Prostate gland (tissue), 2 donors: Measurements from ENCODE around the gene LONP2. TPM values are rescaled to one million over a fixed set of nuclear protein-coding genes. Genes with fewer than 3 reads are reported as not detected.

ENCODE experiments used
- DNase-seq: peaks from one replicate; pipeline ENCODE4 v3.0.0-alpha.2; 2019; ENCODE audit warnings: low spot score
- H3K27ac ChIP-seq, 2 donors: fragments of 200-600 bp; sonication (generic); 2 replicates each; pipeline ENCODE4 v1.5.1; 2017 to 2019
- H3K27me3 ChIP-seq: fragments of 200-600 bp; sonication (generic); replicated peaks from 2 replicates; pipeline ENCODE4 v1.5.1; 2019; ENCODE audit not compliant: insufficient read depth
- H3K36me3 ChIP-seq, 2 donors: fragments of 200-600 bp; sonication (generic); 1 replicate in 1 of 2; 2 replicates in 1 of 2; pipeline versions ENCODE4 v1.5.1 to v1.8.1; 2017 to 2019
- H3K4me1 ChIP-seq: fragments of 200-600 bp; sonication (generic); replicated peaks from 2 replicates; pipeline ENCODE4 v1.5.1; 2019
- H3K4me3 ChIP-seq, 2 donors: fragments of 200-600 bp; sonication (generic); 2 replicates each; pipeline ENCODE4 v1.5.1; 2017 to 2019
- H3K9me3 ChIP-seq: fragments of 200-600 bp; sonication (generic); 2 replicates; pipeline ENCODE4 v1.5.1; 2017
- POLR2A ChIP-seq: fragments of 450-650 bp; IDR thresholded peaks from one replicate; pipeline ENCODE4 v1.6.1; 2016; ENCODE audit warnings: antibody characterized with exemption, mild to moderate bottlenecking
- POLR2AphosphoS5 ChIP-seq: sonication (generic); formaldehyde crosslinking; IDR thresholded peaks from one replicate; pipeline ENCODE4 v1.6.1; 2017; ENCODE audit warnings: antibody characterized with exemption
- WGBS: methylation state at CpG from one replicate; pipeline ENCODE4 v1.1.5; 2018; 5-methylcytosine and 5-hydroxymethylcytosine counted together
- intact Hi-C: fragments of 100-400 bp; cut with DNase I; formaldehyde crosslinking; loops from one replicate; pipeline ENCODE4 v1.14.2; 2022
- total RNA-seq, 2 donors: library from RNA; depleted of rRNA; stranded (reverse); fragments of >200 nt; gene quantifications; one replicate each; pipeline ENCODE4 v1.1.0, GENCODE V29; 2016
- TF ChIP-seq, protein P1 (sequence below), 4 experiments: fragments of 200-600 bp in 2 of 4; fragments of 450-650 bp in 2 of 4; sonication (generic) in 2 of 4; IDR thresholded peaks; 1 replicate in 3 of 4; 2 replicates in 1 of 4; pipeline ENCODE4 v1.5.1; 2016 to 2019; ENCODE audit warnings: antibody characterized with exemption in 4 of 4, mild to moderate bottlenecking in 2 of 4, moderate library complexity in 2 of 4

LONP2 gene
- total RNA-seq, 2 donors from 2014 or later, result 74.6 to 81.0 TPM

DNA sequence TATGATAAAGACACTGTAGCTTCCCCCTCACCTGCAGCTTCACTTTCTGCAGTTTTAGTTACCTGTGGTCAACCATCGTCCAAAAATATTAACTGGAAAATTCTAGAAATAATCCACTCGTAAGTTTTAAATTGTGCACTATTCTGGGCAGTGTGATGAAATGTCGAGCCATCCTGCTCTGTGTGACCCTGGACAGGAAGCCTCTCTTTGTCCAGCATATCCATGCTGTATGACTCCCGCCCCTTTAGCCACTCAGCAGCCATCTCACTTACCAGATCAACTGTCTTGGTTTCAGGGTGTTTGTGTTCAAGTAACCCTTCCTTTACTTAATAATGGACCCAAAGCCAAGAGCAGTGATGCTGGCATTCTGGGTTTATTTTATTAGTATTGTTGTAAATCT, 85.0 kb downstream of the LONP2 start:
- Histone ChIP-seq H3K36me3 (no peaks in the 10 kb centered on the region), H3K27me3 (no peaks in the 10 kb centered on the region), H3K9me3 (no peaks in the 10 kb centered on the region), H3K27ac (no peak overlapping the region), H3K4me1 (no peaks in the 10 kb centered on the region), H3K4me3 (no peak overlapping the region)
- TF ChIP-seq POLR2AphosphoS5, result no peak
- TF ChIP-seq POLR2A, result no peak
- TF ChIP-seq, protein P1, sequence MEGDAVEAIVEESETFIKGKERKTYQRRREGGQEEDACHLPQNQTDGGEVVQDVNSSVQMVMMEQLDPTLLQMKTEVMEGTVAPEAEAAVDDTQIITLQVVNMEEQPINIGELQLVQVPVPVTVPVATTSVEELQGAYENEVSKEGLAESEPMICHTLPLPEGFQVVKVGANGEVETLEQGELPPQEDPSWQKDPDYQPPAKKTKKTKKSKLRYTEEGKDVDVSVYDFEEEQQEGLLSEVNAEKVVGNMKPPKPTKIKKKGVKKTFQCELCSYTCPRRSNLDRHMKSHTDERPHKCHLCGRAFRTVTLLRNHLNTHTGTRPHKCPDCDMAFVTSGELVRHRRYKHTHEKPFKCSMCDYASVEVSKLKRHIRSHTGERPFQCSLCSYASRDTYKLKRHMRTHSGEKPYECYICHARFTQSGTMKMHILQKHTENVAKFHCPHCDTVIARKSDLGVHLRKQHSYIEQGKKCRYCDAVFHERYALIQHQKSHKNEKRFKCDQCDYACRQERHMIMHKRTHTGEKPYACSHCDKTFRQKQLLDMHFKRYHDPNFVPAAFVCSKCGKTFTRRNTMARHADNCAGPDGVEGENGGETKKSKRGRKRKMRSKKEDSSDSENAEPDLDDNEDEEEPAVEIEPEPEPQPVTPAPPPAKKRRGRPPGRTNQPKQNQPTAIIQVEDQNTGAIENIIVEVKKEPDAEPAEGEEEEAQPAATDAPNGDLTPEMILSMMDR (IDR thresholded peaks at IDR 0.05), result no peak
- intact Hi-C loops, result no loop called here
- no peak for DNase-seq
- WGBS, result 91% methylated on average over 4 of the region's 4 CpGs

DNA sequence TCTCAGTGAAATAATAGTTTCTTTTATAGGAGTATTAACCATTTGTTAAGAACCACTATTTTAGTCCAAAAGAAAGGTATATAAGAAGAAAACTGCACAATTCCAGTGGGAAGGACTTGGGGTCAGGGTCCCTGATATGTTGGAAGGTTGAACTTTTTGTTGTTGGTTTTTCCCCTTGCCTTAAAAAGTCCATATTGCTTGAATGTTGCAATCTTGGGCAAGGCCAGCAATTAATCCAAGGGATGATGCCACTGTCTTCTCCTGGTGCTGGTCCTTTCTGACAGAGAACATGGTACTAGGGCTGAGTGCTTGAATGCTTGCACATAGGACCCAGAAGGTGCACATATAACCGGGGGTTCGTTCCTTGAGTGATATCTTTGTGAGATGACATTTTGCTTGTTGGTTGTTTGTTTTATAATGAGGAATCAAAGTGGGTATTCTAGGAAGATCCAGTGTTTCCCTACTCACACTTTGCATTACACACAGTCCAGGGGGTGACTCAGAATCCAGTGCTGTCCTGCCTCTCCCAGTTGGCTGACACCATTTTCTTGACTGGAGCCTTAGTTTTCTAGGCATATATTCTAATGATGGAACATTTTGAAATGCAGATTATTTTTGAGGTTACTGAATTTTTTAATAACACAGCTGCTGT, 86.2 kb downstream of the LONP2 start:
- intact Hi-C loops, result no loop called here
- Histone ChIP-seq H3K9me3 (no peaks in the 10 kb centered on the region), H3K4me3 (no peak overlapping the region), H3K4me1 (no peaks in the 10 kb centered on the region), H3K27ac (no peak overlapping the region), H3K27me3 (no peaks in the 10 kb centered on the region), H3K36me3 (no peaks in the 10 kb centered on the region)
- TF ChIP-seq POLR2AphosphoS5 (no peak), POLR2A (no peak)
- TF ChIP-seq, protein P1 (IDR thresholded peaks at IDR 0.05), result no peak
- WGBS, result 90% methylated on average over 2 of the region's 2 CpGs
- no peak for DNase-seq

DNA sequence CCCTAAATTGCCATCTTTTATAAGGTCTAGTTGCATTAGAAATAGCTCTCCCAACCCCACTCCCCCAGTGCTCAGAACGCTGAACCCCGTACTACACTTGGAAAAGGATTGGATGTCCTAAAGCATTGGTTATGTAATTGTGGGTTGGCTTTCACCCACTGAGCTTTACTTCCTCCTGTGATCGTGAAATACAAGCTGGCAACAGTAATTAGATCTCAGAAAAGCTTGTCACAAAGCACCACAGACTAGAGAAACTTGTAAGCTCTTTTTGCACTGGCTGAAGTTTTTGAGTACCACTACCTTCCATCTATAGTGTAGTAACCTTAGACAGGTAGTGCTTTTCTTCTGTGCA, 86.7 kb downstream of the LONP2 start:
- no peak overlapping the region for H3K27ac ChIP-seq
- H3K4me1 ChIP-seq, result no peaks in the 10 kb centered on the region
- H3K9me3 ChIP-seq, result no peaks in the 10 kb centered on the region
- no peaks in the 10 kb centered on the region for H3K27me3 ChIP-seq
- intact Hi-C loops, result no loop called here
- WGBS, result 25% methylated on average over 3 of the region's 3 CpGs
- TF ChIP-seq POLR2A (no peak), POLR2AphosphoS5 (no peak)
- H3K4me3 ChIP-seq, result no peak overlapping the region
- DNase-seq, result no peak
- no peaks in the 10 kb centered on the region for H3K36me3 ChIP-seq

DNA sequence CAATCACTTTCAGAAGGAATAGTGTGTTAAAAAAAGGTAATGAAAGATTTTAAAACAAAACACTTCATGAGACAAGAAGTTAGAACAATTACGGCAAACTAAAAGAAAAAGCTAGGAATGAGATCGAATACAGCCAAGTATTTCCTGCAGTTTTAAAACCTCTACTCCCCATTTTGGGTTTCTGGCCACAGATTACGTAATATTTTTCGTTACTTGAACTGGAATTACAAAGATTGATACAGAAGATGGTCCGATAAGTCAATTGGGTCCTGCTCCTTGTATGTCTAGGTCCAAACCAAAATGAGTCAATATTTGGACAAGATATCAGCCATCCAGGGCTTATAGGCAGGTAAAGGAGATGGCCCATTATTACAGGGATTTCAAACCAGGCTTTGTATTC, 88.9 kb downstream of the LONP2 start:
- no peaks in the 10 kb centered on the region for H3K36me3 ChIP-seq
- intact Hi-C loops, result no loop called here
- H3K27ac ChIP-seq, result no peak overlapping the region
- 91% methylated on average over 5 of the region's 5 CpGs for WGBS
- TF ChIP-seq POLR2A, result no peak
- H3K4me1 ChIP-seq, result no peaks in the 10 kb centered on the region
- no peaks in the 10 kb centered on the region for H3K27me3 ChIP-seq
- H3K9me3 ChIP-seq, result no peaks in the 10 kb centered on the region
- H3K4me3 ChIP-seq, result no peak overlapping the region
- DNase-seq, result no peak

DNA sequence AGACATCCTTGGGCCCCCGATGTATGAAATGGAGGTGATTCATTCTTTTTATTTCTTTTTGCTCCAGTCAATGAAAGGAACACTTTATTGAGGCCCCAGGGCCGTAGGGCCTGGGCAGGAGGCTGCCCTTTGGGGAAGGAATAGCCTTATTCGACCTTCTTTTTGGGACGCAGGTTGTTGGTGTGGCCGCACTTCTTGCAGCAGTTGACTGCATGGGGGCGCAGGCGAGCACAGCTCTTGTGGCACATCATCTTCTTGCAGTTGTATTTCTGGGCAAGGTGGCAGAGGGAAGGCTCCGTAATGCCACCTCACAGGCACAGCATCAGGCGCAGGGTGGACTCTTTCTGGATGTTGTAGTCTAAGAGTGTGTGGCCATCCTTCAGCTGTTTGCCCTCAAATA, 90.2 kb downstream of the LONP2 start:
- WGBS, result 85% methylated on average over 9 of the region's 9 CpGs

DNA sequence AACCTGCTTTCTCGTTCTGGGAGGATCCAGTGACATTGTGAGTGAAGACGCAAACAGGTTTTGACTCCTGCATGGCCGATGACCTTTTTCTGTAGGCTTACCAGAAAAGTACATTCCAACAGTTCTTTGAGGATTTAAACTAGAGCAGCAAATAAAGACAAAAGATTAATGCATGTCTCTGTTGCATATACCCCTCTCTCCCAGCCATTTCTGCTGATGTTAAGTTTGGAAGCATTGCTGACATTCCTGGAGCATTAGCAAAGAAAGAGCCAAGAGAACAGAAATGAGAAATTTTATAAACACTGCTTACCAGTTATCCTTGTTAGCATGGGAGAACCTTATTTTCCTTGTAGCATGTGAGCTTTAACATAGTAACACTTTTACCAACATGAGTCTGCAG, 91.9 kb downstream of the LONP2 start:
- TF ChIP-seq POLR2A (no peak), POLR2AphosphoS5 (no peak)
- TF ChIP-seq, protein P1 (IDR thresholded peaks at IDR 0.05), result no peak
- no peaks in the 10 kb centered on the region for H3K9me3 ChIP-seq
- no peak for DNase-seq
- no peak overlapping the region for H3K4me3 ChIP-seq
- no peaks in the 10 kb centered on the region for H3K27me3 ChIP-seq
- no peak overlapping the region for H3K27ac ChIP-seq
- no peaks in the 10 kb centered on the region for H3K4me1 ChIP-seq
- no peaks in the 10 kb centered on the region for H3K36me3 ChIP-seq
- WGBS, result 86% methylated on average over 3 of the region's 3 CpGs
- intact Hi-C loops, result no loop called here

More for the DNA sequence above, 90.2 kb downstream of the LONP2 start:
- no peaks in the 10 kb centered on the region for H3K9me3 ChIP-seq
- no peak overlapping the region for H3K27ac ChIP-seq
- intact Hi-C loops, result no loop called here
- no peaks in the 10 kb centered on the region for H3K27me3 ChIP-seq
- no peak for DNase-seq
- TF ChIP-seq POLR2AphosphoS5 (no peak), POLR2A (no peak)
- TF ChIP-seq, protein P1 (IDR thresholded peaks at IDR 0.05), result no peak
- no peak overlapping the region for H3K4me3 ChIP-seq
- no peaks in the 10 kb centered on the region for H3K4me1 ChIP-seq
- no peaks in the 10 kb centered on the region for H3K36me3 ChIP-seq
